Activated naive CD4-positive, alpha-beta T cell treated with anti-CD3 and anti-CD28 coated beads for 36 hours (primary cell): ENCODE data around the gene CCNT1. TPM values are rescaled to one million over a fixed set of nuclear protein-coding genes. Genes with fewer than 3 reads are reported as not detected.

Source experiments
- CTCF ChIA-PET: fragments of 350-600 bp; sonication (Branson Sonifier 250); formaldehyde crosslinking; loops from one replicate; lab custom pipeline; 2021; ENCODE audit warnings: antibody characterized with exemption; lab: Charles Lee
- DNase-seq: peaks from one replicate; pipeline ENCODE4 v3.0.0-alpha.2; 2020
- H3K27ac Mint-ChIP-seq: one replicate; pipeline ENCODE4 v1.8.0; 2021; ENCODE audit warnings: mild to moderate bottlenecking, mixed read lengths
- H3K27me3 Mint-ChIP-seq: one replicate; pipeline ENCODE4 v1.8.0; 2021; ENCODE audit warnings: low read depth, mixed read lengths
- H3K36me3 Mint-ChIP-seq: one replicate; pipeline ENCODE4 v1.8.0; 2021; ENCODE audit warnings: low read depth, mixed read lengths
- H3K4me1 Mint-ChIP-seq: one replicate; pipeline ENCODE4 v1.8.0; 2021; ENCODE audit warnings: low read depth, mixed read lengths
- H3K4me3 Mint-ChIP-seq: one replicate; pipeline ENCODE4 v1.8.0; 2021; ENCODE audit warnings: mild to moderate bottlenecking, moderate library complexity, mixed read lengths
- H3K9me3 Mint-ChIP-seq: one replicate; pipeline ENCODE4 v1.8.0; 2021; ENCODE audit warnings: mixed read lengths
- intact Hi-C: fragments of 100-400 bp; cut with micrococcal nuclease; formaldehyde crosslinking; loops from one replicate; pipeline ENCODE4 v1.15.1; 2023
- total RNA-seq, 2 experiments: library from RNA; stranded (reverse); gene quantifications; one replicate each; pipeline ENCODE4 v1.2.3, GENCODE V29; 2021

The CCNT1 gene
- 10 to 100 TPM; 73.8 to 77.0 TPM for total RNA-seq

DNA sequence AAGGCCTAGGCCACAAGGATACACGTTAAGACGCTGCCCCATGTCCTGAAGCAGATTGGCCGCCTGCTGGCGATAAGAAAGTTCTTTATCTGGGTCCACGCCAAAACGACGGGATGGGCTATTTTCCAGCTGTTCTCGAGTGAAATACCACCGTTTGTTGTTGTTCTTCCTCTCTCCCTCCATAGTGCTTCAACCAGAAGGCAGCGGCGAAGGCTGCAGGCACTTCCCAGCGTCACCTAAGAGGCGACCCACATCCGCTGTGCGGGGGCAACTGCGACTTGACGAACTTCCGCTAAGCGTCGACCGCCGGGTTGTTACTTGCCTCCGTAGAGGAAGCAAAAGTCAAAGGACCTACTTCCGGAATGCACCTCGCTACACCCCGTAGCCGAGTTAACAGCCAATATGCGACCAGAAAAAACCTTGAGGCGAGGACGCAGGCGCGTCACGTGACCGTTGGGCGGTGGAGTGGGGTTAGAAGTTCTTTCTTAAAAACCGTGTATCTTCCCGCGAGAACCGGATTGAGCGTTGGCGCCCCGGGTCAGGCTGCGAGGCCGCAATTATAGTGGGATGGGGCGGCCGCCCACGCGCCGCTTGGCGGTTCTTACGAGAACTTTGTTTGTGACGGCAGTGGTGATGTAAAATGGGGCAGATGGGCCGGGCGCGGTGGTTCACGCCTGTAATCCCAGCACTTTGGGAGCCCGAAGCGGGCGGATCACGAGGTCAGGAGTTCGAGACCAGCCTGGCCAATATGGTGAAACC is at the start of gene CCNT1:
Gene CCNT1 (minus strand): TSS at position 215 of the 759 bp plus-strand sequence. CDS start 32 bp downstream, at position 183.
- peaks cover 16% of the 10 kb centered on the region for H3K9me3 Mint-ChIP-seq
- no peaks in the 10 kb centered on the region for H3K27me3 Mint-ChIP-seq
- peaks cover 39% of the 10 kb centered on the region for H3K4me1 Mint-ChIP-seq
- peak; percentile 100 for DNase-seq
- intact Hi-C loops = loop anchor here (1.0 to 10.0 kb wide), 15 partner anchors 34 to 831 kb away; partner anchors contain the start of genes ASB8, DDX23, KANSL2 and RND1
- CTCF ChIA-PET = interaction anchor here (1.3 kb wide), 1 partner anchor 99 kb away, joined by 5 read pairs; no protein-coding TSS in a partner anchor
- H3K36me3 Mint-ChIP-seq = peaks cover 32% of the 10 kb centered on the region
- peak within 1 kb of the TSS; percentile 99 for H3K27ac Mint-ChIP-seq
- H3K4me3 Mint-ChIP-seq = peak within 1 kb of the TSS; percentile 90

DNA sequence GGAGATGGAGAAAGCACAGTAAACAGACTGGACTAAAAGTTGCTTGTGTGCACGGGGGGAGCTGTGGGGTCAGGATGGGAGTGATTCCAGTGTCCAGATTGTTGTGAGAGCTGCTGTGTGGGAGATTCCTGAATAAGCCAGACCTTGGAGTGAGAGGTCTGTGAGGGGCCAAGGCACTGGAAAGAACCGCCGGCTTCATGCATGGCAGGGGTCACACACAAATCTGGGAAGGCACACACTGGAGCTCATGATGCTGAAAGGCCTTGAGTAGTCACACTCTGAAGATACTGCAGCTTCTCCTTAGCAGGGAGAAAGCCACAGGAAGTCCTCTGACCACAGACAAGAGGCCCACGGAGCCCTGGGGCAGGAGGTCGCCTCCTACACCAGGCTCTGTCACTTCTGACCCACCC is 49.3 kb upstream of the CCNT1 start:
- CTCF ChIA-PET = interaction anchor here (1.6 to 2.3 kb wide), 2 partner anchors 10 to 29 kb away, joined by 3 to 8 read pairs; no protein-coding TSS in a partner anchor
- peaks cover 3% of the 10 kb centered on the region for H3K27me3 Mint-ChIP-seq
- intact Hi-C loops = no loop called here
- no peak for DNase-seq
- H3K4me1 Mint-ChIP-seq = peaks cover 6% of the 10 kb centered on the region
- H3K4me3 Mint-ChIP-seq = no peak overlapping the region
- H3K36me3 Mint-ChIP-seq = no peaks in the 10 kb centered on the region
- no peaks in the 10 kb centered on the region for H3K9me3 Mint-ChIP-seq
- H3K27ac Mint-ChIP-seq = no peak overlapping the region

DNA sequence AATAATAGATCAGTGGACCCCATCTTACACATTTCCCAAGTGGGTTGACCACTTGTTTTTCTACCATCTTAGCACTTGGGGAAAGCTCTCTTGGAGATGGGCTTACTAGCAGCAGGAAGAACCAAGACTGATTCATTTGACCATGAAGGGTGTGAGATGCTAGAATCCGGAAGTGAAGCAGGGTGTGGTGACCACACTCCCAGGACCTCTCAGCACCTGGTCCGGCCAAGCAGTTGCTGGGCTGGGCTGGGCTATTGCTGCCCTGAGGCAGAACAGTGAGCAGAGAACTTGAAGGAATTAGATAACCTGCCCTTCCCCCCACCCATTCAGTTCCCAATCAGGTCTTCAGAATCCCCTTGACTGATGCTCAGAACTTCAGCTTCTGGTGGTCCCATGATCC is 48.0 kb upstream of the CCNT1 start:
- Mint-ChIP-seq H3K4me3 (no peak overlapping the region), H3K27me3 (peaks cover 3% of the 10 kb centered on the region), H3K27ac (no peak overlapping the region), H3K4me1 (peaks cover 6% of the 10 kb centered on the region), H3K36me3 (no peaks in the 10 kb centered on the region), H3K9me3 (no peaks in the 10 kb centered on the region)
- CTCF ChIA-PET = interaction anchor here (1.6 to 2.3 kb wide), 2 partner anchors 9 to 31 kb away, joined by 3 to 8 read pairs; no protein-coding TSS in a partner anchor
- intact Hi-C loops = no loop called here
- DNase-seq = no peak

DNA sequence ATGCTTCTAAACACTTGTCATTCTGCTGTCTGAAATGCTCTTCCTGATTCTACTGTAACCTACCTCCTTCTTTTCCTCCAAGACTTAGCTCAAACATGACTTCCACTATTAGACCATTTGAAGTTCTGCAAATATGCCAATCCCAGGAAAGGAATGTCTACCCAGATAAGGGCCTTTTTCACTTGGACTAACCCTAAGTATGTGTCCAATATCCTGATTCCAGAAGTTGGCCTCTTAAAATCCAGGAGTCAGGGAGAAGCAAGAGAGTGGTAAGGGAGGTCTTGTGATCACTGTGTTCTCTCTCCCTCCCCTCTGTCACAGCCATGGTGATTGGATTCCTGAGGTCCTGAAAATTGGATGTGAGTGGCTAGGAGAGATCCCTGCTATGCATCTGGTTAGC is 42.2 kb upstream of the CCNT1 start:
- Mint-ChIP-seq H3K27ac (no peak overlapping the region), H3K4me3 (no peak overlapping the region), H3K27me3 (no peaks in the 10 kb centered on the region), H3K9me3 (no peaks in the 10 kb centered on the region), H3K4me1 (no peaks in the 10 kb centered on the region), H3K36me3 (no peaks in the 10 kb centered on the region)
- CTCF ChIA-PET = interaction anchor here (0.6 to 2.0 kb wide), 3 partner anchors 12 to 101 kb away, joined by 3 to 10 read pairs (median 4); no protein-coding TSS in a partner anchor
- intact Hi-C loops = no loop called here
- DNase-seq = no peak

DNA sequence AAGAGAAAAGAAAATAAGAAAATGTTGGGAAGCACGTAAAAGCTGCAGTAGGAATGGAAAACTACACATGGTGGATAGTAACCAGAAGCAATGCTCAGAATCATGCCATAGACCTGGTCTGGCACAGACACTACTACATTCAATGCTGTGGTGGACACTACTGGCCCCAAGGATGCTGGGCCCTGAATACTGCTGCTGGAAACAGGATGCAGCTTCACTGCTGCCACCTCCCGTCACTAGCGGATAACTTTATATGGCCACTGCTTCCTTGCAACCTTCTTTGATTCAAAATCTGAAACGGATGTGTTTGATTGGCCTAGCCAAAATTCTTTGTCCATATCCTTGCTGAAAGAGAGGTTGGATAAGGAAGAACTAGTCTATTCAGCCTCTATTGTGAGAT is 41.7 kb upstream of the CCNT1 start:
- intact Hi-C loops = no loop called here
- Mint-ChIP-seq H3K27me3 (no peaks in the 10 kb centered on the region), H3K4me3 (no peak overlapping the region), H3K36me3 (no peaks in the 10 kb centered on the region), H3K4me1 (peaks cover 2% of the 10 kb centered on the region), H3K27ac (no peak overlapping the region), H3K9me3 (no peaks in the 10 kb centered on the region)
- DNase-seq = no peak
- CTCF ChIA-PET = interaction anchor here (1.4 to 2.0 kb wide), 2 partner anchors 13 to 37 kb away, joined by 4 to 10 read pairs; no protein-coding TSS in a partner anchor

DNA sequence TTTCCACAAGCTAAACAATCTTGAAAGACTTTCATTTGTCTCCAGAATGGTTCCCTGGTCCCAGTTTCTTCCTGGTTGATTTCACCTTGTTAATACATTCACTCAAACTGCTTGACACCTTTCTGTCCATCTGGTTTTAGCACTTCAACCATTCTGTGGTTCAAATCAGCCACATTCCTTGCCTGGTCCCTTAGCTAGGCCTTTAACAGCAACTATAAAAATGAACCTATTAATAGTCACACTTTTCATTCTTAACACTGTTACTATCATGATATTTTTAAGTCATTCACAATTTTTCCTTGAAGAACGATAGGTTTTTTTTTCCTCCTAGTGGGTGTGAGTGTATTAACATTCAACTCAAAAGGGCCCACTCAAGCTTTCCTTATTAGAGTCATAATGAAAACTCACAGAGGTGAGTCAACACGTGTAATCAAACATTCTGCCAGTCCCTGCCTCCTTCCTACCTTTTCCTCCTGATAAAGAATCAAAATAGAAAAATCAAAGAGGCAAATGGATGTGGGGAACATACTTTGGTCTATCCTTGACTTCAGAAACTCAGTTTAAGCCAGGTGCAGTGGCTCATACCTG is 34.4 kb upstream of the CCNT1 start:
- Mint-ChIP-seq H3K27ac (peak overlapping the region; percentile 82), H3K36me3 (no peaks in the 10 kb centered on the region), H3K9me3 (no peaks in the 10 kb centered on the region), H3K4me1 (peaks cover 19% of the 10 kb centered on the region), H3K27me3 (no peaks in the 10 kb centered on the region), H3K4me3 (no peak overlapping the region)
- intact Hi-C loops = loop anchor here (1.0 to 5.0 kb wide), 3 partner anchors 35 to 209 kb away; partner anchors contain the start of gene CCNT1
- peak; percentile 28 for DNase-seq
- CTCF ChIA-PET = interaction anchor here (0.6 to 6.2 kb wide), 6 partner anchors 31 to 208 kb away, joined by 3 to 184 read pairs (median 4); no protein-coding TSS in a partner anchor

DNA sequence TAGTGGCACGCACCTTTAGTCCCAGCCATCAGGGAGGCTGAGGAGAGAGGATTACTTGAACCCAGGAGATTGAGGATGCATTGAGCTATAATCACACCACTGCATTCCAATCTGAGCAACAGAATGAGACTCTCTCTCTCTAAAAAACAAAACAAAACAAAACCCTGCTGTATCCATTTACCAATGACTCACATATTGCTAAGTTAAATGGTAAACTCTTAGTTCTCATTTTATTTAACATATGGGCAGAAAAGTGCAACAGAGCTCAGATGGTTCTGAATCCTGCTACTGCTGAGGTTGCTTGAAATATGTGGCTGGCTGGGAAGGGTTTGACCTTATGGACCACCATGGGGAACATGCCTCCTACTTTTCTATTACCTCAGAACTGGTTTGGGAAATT is 33.7 kb upstream of the CCNT1 start:
- no peaks in the 10 kb centered on the region for H3K27me3 Mint-ChIP-seq
- H3K9me3 Mint-ChIP-seq = no peaks in the 10 kb centered on the region
- no peaks in the 10 kb centered on the region for H3K36me3 Mint-ChIP-seq
- H3K27ac Mint-ChIP-seq = no peak overlapping the region
- intact Hi-C loops = loop anchor here (5.0 kb wide), 2 partner anchors 187 to 208 kb away; no protein-coding TSS in a partner anchor
- CTCF ChIA-PET = interaction anchor here (0.6 to 6.2 kb wide), 5 partner anchors 30 to 207 kb away, joined by 3 to 184 read pairs (median 4); no protein-coding TSS in a partner anchor
- DNase-seq = no peak
- peaks cover 19% of the 10 kb centered on the region for H3K4me1 Mint-ChIP-seq
- H3K4me3 Mint-ChIP-seq = no peak overlapping the region

DNA sequence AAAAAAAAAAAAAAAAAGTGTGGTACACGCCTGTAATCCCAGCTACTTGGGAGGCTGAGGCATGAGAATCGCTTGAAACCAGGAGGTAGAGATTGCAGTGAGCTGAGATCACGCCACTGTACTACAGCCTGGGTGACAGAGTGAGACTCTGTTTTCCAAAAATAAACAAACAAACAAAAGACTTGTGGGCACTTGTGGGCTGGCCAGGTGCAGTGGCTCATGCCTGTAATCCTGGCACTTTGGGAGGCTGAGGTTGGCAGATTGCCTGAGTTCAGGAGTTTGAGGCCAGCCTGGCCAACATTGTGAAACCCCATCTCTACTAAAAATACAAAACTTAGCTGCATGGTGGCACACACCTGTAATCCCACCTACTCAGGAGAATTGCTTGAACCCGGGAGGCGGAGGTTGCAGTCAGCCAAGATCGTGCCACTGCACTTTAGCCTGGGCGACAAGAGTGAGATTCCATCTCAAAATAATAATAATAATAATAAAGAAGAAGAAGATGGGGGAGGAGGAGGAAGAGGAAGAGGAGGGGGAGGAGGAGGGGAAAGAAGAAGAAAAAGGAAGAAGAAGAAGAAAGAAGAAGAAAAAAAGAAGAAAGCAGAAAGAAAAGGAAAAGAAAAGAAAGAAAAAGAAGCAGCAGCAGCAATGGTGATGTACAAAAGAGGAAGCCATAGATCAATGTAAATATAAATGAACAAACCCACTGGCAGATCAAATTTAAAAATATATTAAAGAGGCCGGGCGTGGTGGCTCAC is 27.9 kb upstream of the CCNT1 start:
- CTCF ChIA-PET = no interaction called here
- no peak for DNase-seq
- no peaks in the 10 kb centered on the region for H3K4me1 Mint-ChIP-seq
- no peak overlapping the region for H3K27ac Mint-ChIP-seq
- H3K9me3 Mint-ChIP-seq = no peaks in the 10 kb centered on the region
- peaks cover 3% of the 10 kb centered on the region for H3K27me3 Mint-ChIP-seq
- no peaks in the 10 kb centered on the region for H3K36me3 Mint-ChIP-seq
- intact Hi-C loops = no loop called here
- no peak overlapping the region for H3K4me3 Mint-ChIP-seq

DNA sequence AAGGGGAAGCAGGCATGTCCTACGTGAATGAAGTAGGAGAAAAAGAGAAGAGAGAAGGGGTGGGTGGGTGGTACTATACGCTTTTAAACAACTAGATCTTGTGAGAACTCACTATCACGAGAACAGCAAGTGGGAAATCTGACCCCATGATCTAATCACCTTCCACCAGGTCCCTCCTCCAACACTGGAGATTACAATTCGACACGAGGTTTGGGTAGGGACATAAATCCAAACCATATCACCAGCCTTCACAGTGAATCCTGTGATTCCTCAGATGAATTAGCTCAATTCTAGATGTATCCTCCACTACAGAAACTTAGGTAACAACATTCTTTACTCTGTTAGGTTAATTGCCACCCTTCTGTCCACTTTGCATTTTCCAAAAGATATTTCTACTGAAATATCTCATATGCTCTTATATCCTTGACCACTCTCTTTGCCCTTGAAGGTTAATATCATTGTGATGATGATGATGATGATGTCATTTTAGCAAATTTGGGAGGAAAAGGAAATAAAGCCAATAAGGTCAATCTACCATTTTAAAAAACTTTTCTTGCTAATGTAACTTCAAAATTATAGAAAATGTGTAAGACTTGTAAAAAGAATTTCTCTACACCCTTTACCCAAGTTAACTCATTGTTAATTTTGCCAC is 23.2 kb upstream of the CCNT1 start:
- Mint-ChIP-seq H3K27ac (no peak overlapping the region), H3K27me3 (peaks cover 8% of the 10 kb centered on the region), H3K4me1 (no peaks in the 10 kb centered on the region), H3K4me3 (no peak overlapping the region), H3K36me3 (no peaks in the 10 kb centered on the region), H3K9me3 (no peaks in the 10 kb centered on the region)
- DNase-seq = no peak
- intact Hi-C loops = no loop called here
- CTCF ChIA-PET = interaction anchor here (0.6 to 1.5 kb wide), 3 partner anchors 13 to 17 kb away, joined by 3 to 4 read pairs (median 4); no protein-coding TSS in a partner anchor

DNA sequence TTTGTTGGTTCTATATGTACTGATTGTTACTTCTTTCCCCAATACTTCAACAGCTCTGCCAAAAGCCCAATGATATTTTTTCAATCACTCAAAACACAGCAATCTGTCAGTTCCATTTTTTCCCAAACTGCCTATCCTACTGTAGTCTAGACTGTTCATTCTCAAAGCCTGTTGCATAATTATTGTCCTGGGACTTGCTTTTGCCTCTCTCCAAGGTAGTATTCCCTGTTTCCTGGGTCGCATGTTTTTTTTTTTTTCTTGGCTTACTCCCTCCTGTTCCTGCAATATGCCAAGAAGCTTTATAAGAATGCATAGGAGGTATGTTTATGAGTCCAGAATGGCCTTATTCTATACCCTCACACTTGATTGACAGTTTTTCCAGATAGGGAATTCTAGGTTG is 19.9 kb upstream of the CCNT1 start:
- no peak for DNase-seq
- CTCF ChIA-PET = interaction anchor here (0.7 kb wide), 1 partner anchor 17 kb away, joined by 4 read pairs; no protein-coding TSS in a partner anchor
- Mint-ChIP-seq H3K27me3 (peaks cover 5% of the 10 kb centered on the region), H3K9me3 (no peaks in the 10 kb centered on the region), H3K27ac (no peak overlapping the region), H3K36me3 (no peaks in the 10 kb centered on the region), H3K4me3 (no peak overlapping the region), H3K4me1 (no peaks in the 10 kb centered on the region)
- intact Hi-C loops = no loop called here

DNA sequence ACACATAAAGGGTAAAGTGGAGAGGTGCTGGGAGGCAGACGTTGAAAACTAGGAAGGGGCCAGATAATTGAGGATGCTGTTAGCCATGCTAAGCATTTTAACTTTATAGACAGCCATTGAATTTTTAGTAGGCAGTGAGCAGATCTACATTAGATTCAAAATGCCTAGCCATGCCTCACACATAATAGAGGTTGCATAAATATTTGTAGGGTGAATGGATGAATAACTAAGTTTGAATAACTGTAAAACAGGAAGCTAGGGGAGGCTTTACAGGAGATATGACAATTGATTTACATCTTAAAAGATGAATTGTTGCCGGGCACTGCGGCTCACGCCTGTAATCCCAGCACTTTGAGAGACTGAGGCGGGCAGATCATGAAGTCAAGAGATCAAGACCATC is 12.3 kb upstream of the CCNT1 start:
- H3K36me3 Mint-ChIP-seq = no peaks in the 10 kb centered on the region
- H3K27ac Mint-ChIP-seq = no peak overlapping the region
- CTCF ChIA-PET = no interaction called here
- intact Hi-C loops = no loop called here
- H3K27me3 Mint-ChIP-seq = no peaks in the 10 kb centered on the region
- no peaks in the 10 kb centered on the region for H3K9me3 Mint-ChIP-seq
- no peak for DNase-seq
- no peaks in the 10 kb centered on the region for H3K4me1 Mint-ChIP-seq
- no peak overlapping the region for H3K4me3 Mint-ChIP-seq
